Lower leg skin (tissue), 4 donors: ENCODE data around the gene CCDC187. TPM values are rescaled to one million over a fixed set of nuclear protein-coding genes. Genes with fewer than 3 reads are reported as not detected.

Experiments used
- DNase-seq, 2 donors: peaks; one replicate each; pipeline ENCODE4 v3.0.0-alpha.2; 2019; ENCODE audit warnings: low spot score in 2 of 2
- H3K4me3 ChIP-seq: fragments of 200-600 bp; sonication (generic); 2 replicates; pipeline ENCODE4 v1.5.1; 2017; ENCODE audit warnings: mild to moderate bottlenecking, low read depth; ENCODE audit not compliant: poor library complexity, severe bottlenecking
- CTCF ChIP-seq, 3 donors: fragments of 450-650 bp; IDR thresholded peaks; one replicate each; pipeline ENCODE4 v1.5.1; 2016; ENCODE audit warnings: antibody characterized with exemption in 3 of 3, mild to moderate bottlenecking in 3 of 3, moderate library complexity in 2 of 3
- POLR2A ChIP-seq, 2 donors: fragments of 450-650 bp; IDR thresholded peaks; one replicate each; pipeline ENCODE4 v1.6.1; 2016 to 2017; ENCODE audit warnings: antibody characterized with exemption in 2 of 2, mild to moderate bottlenecking in 1 of 2, moderate library complexity in 1 of 2
- WGBS, 2 donors: methylation state at CpG; one replicate each; pipeline ENCODE4 v1.1.5; 2018; 5-methylcytosine and 5-hydroxymethylcytosine counted together
- intact Hi-C: fragments of 100-400 bp; cut with DNase I; formaldehyde crosslinking; loops from one replicate; pipeline ENCODE4 v1.15.0; 2023; ENCODE audit warnings: low total_unique reads
- total RNA-seq, 4 donors: library from RNA; depleted of rRNA; stranded (reverse); fragments of >200 nt; gene quantifications; one replicate each; pipeline ENCODE4 v1.1.0, GENCODE V29; 2016

CCDC187 gene
- total RNA-seq, 4 donors from 2014 or later, result 1.1 TPM; not detected in 3

GRCh38 chr9:136250676-136251075 is 53.2 kb downstream of the CCDC187 start:
- TF ChIP-seq CTCF (IDR thresholded peaks at IDR 0.05), result no peak
- 73 to 75% methylated on average over 9 to 10 of the region's 10 CpGs for WGBS, 2 donors
- intact Hi-C loops, result no loop called here
- no peak overlapping the region for H3K4me3 ChIP-seq
- no peak for DNase-seq

- intact Hi-C loops, result no loop called here
- 75% methylated on average over 30 of the region's 30 CpGs for WGBS, 2 donors
- H3K4me3 ChIP-seq, result no peak overlapping the region
- TF ChIP-seq POLR2A (IDR thresholded peaks at IDR 0.05) (no peak), CTCF (IDR thresholded peaks at IDR 0.05) (no peak)
- no peak for DNase-seq
These were observed 53.9 kb downstream of the CCDC187 start for GRCh38 chr9:136249877-136250559.

- no peak for TF ChIP-seq POLR2A (IDR thresholded peaks at IDR 0.05)
- TF ChIP-seq CTCF (IDR thresholded peaks at IDR 0.05), result no peak
- no peak overlapping the region for H3K4me3 ChIP-seq
- WGBS, 2 donors, result 73 to 77% methylated on average over 24 to 30 of the region's 30 CpGs
- DNase-seq, result no peak
- intact Hi-C loops, result no loop called here
These were observed 54.7 kb downstream of the CCDC187 start for GRCh38 chr9:136248951-136249876.

GRCh38 chr9:136247947-136248637 is 55.8 kb downstream of the CCDC187 start:
- TF ChIP-seq CTCF (IDR thresholded peaks at IDR 0.05) (no peak), POLR2A (IDR thresholded peaks at IDR 0.05) (no peak)
- intact Hi-C loops, result no loop called here
- no peak overlapping the region for H3K4me3 ChIP-seq
- no peak for DNase-seq
- WGBS, 2 donors, result 65 to 67% methylated on average over 23 to 24 of the region's 24 CpGs

- TF ChIP-seq POLR2A (IDR thresholded peaks at IDR 0.05), result no peak
- no peak for TF ChIP-seq CTCF (IDR thresholded peaks at IDR 0.05)
- intact Hi-C loops, result no loop called here
- H3K4me3 ChIP-seq, result no peak overlapping the region
- DNase-seq, result no peak
- WGBS, 2 donors, result 40 to 50% methylated on average over 8 of the region's 9 CpGs
These were observed 56.4 kb downstream of the CCDC187 start for GRCh38 chr9:136247551-136247916.
